NCI-H1048 (cell line): ENCODE results near the gene SSBP2.
"Not testable (repeated sequence)": the region's sequence is repeated elsewhere in the genome, so short reads cannot be mapped to it uniquely, and the experiment has no call there.

Experiments used
- DNase-seq: peaks from one replicate; lab custom pipeline; 2025; lab: John Stamatoyannopoulos, UW

SSBP2 gene

DNA sequence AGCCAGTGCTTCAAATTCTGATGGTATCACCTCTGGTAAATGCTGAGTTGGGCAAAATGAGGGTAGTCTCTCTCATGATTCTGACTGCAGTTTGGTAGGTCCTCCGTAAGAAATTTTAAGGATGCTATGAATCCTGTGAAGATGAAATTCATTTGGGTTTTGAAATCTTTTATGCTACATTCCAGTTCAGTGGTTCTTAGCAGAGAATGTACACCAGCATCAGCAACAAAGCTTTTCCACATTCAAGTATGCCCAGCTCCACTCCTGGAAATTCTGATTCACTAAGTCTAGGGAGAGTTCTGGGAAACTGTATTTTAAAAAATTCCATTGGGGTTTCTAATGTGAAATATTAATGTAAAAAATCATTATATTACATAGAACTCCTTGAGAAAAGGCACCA lies 323.3 kb downstream of the SSBP2 start:
- no peak for DNase-seq

DNA sequence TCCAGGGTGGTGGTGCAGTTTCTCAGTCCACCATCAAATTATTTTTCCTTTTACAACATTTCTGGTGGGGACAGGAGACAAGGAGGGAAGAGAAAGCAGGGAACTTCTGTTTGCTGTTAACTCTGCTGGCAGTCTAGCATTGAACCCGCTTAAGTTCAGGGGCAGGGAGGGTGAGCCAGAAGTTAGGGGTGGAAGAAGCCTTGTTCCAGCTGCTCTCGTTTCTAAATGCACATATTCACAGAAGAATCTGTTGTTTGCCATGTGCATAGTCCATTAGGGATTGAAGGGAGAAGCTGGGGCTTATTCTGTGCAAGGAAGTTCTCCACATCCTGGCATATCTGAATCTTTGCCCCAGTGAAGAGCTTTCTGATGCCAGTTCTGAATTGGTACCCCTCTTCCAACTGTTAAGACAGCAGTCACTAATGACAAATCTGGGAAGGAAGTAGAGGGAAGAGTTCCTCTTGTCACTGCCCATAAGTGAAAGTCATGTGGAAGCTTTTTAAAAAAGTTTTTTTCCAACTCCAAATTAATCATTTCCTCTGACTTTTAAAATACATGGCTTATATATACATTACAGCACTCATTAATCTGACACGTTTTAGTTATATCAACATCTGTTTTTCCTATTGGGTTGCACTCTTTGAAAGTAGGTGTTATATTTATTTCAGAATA lies 324.4 kb downstream of the SSBP2 start:
- no peak for DNase-seq

DNA sequence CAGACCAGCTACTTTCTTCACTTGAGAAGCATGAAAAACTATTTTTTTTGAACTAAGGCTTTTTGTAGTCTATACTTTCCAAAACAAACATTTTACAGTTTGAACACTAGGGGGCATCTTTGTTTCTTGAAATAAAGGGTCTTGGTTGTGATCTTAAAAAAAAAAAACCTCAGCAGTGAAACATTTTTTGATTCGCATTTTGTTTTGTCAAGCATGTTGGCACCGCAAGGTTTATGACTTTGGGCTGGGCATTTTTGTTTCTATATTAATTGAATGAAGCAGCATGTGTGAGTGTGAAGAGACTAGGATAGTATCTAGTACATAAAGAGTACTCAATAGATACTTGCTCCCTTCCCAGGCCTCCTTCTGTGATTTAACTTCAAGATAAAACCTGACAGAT lies 325.3 kb downstream of the SSBP2 start:
- no peak for DNase-seq

DNA sequence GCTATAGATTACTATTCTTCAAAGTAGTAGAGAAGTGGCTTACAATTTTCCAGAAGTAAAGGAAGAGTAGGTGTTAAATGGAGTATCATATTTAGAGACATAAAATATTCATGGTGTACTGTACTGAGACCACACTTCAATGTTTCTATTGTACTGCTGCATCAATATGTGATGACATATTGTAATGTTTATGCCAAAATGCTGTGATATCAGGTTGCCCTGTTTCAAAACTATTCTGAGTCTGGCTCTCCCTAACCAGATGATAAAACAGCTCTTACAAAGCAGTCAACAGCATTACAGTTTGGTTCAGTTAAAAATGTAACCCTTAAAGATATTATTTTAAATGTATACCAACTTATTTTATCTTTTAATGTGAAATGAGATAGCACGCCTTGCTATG lies 326.2 kb downstream of the SSBP2 start:
- no peak for DNase-seq

DNA sequence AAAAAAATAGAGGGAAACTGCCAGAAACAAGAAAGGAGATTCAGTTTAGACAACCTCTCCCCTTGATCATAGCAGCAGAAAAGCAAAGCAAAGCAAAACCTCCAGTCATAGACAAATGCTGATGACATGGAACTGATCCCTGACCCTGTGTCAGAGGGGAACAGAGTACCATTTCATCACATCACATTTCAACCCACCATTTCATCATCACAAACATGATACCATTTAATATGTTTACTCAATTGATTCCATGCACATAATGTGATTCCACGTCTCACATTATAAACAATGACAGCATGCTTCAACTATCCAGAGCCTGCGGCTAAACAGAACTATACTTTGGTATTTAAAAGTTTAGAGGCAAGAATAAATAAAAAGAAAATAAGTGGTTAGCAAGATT lies 328.2 kb downstream of the SSBP2 start:
- no peak for DNase-seq

DNA sequence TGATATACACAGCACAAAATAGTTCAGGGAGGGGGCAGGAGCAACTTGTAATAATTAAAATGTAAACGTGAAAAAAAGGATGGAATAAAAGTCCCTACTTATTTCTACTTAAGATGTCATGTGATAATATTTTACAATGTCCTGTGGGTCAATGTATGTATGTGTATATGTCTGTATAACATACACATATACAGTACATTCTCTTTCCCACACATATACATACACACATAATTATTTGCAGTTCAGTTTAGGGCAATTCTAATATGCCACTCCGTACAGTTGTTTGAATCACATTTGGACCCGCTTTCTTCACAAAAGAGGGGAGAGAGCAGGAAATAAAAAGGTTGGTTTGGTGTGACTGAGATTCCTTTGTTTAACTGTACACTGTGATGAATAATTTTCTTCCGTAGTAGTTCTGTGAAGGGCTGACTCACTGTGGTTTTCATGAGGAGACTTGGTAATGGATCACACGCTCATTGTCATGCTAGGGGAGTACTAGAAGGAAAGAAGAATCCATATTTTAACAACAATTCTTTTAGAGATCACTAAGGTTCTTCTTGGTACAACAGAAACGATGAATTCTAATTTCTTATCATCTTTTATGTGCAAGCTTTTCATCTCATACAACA lies 330.7 kb downstream of the SSBP2 start:
- no peak for DNase-seq

DNA sequence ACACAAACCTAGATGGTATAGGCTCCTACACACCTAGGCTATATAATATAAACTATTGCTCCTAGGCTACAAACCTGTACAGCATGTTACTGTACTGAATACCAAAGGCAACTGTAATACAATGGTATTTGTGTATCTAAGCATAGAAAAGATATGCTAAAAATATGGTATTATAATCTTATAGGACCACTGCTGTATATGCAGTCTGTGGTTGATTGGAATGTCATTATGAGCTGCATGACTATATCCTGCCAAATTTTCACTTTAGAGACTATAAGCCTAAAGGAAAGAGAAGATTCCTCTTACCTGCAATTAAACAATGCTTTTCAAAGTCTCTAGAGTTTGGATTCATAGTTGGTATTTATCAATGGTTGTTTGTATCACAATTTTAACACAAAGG lies 332.3 kb downstream of the SSBP2 start:
- no peak for DNase-seq

DNA sequence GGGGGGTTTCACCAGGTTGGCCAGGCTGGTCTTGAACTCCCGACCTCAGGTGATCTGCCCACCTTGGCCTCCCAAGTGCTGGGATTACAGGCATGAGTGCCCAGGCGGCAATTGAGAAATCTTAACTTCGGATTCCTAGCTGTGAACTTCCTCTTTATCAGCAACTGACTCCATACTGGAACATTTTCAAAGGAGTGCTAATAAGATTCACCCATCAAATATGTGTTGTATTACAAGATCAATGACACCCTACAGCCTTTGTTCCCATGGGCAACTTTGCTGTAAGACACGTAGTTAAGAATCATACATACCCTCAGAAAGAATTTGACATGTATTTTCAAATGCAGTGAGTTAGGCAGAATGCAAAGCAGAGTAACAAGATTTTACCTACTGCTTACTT lies 333.8 kb downstream of the SSBP2 start:
- DNase-seq: no peak

DNA sequence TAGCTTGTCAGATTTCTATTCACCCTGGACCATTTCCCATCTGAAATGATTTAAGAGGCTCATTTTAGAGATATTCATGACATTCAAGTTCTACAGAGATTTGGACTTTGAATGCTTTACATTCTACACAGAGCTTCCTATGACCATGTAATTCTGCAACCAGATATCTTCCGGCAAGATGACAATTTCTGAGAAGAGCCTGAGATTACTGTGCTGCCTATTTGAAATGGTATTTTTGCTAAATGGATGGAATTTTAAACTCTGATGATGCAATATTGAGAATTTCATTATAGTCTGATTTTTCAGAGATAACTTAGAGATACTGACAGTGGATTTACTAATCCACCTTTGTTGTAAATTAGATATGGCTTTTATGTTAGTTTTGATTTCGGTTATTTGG lies 341.0 kb downstream of the SSBP2 start:
- DNase-seq: no peak

DNA sequence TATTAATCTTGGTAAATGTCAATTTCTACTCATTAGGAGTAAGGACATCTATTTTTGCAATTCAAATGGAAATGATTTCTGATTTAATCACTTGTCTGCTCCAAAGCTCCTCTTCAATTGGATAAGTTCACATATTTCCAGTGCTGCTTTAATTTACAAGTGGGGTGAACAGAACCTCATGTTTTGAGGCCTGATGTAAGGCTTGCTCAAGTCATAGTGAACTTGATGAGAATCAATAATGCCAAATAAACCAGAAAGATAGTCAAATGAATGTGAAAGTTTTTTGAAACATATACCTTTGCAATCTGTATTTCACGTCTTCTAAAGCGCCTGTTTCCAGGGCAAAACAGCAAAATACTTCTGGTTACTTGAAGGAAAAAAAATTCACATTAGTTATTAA lies 341.5 kb downstream of the SSBP2 start:
- DNase-seq: no peak

DNA sequence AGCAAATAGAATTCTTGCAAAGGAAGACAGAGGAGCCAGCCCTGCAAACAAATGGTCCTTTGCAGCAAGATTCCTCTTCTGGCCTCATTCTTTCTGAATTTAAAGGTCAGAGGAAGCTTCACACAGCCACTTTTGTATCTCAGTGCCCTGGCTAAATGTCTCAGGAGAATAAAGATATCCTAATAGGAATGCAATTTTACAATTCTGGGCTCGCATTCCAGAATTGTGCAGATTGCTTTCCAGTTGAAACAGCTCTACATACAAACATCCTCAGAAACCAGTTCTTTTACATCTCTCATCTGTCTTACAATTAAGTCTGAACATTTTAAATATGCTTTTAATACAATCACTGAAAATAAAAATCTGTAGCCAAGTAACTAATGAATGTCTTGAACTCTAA lies 342.4 kb downstream of the SSBP2 start:
- no peak for DNase-seq

DNA sequence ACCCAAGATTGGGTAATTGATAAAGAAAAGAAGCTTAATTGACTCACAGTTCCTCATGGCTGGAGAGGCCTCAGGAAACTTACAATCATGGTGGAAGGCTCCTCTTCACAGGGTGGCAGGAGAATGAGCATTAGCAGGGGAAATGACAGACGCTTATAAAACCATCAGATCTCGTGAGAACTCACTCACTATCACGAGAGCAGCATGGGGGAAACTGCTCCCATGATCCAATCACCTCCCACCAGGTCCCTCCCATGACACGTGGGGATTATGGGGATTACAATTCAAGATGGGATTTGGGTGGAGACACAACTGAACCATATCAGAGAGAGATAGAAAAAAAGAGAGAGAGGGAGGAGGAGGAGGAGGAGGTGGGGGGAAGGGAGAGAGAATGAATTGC lies 343.1 kb downstream of the SSBP2 start:
- DNase-seq: not testable (repeated sequence)

DNA sequence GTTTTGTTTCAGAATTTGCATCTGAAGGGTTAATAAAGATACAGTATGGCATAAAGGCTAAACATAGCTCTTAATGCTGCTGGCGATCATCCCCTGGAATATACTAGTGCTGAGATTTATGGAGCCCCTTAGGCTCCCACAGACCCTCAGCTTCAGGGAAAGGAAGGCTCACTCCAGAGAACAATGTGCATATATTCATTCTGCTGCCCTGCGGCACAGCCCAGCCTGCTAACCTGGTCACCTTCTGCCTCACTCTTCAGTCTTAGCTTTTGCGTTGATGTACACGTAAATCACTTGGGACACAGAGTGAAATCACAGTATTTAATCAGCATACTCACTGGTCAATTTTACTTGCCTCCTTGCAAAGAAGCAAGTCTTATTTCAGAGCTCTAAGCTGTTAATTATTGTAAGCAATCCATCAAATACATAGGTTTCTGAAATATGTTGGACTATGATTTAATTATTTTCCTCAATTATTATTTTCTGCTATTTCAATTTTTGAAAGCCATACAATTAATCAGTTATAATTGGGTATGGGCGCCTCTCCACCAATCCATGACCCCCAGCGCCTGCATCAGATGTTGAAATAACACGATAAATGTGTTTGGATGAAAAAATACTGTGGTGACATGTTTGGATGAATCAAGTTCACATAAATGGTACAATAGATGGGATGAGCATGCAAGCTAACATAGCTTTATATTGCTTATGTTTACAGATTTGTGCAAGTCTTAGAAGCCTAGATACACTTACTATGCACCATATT lies 345.6 kb downstream of the SSBP2 start:
- DNase-seq: no peak

DNA sequence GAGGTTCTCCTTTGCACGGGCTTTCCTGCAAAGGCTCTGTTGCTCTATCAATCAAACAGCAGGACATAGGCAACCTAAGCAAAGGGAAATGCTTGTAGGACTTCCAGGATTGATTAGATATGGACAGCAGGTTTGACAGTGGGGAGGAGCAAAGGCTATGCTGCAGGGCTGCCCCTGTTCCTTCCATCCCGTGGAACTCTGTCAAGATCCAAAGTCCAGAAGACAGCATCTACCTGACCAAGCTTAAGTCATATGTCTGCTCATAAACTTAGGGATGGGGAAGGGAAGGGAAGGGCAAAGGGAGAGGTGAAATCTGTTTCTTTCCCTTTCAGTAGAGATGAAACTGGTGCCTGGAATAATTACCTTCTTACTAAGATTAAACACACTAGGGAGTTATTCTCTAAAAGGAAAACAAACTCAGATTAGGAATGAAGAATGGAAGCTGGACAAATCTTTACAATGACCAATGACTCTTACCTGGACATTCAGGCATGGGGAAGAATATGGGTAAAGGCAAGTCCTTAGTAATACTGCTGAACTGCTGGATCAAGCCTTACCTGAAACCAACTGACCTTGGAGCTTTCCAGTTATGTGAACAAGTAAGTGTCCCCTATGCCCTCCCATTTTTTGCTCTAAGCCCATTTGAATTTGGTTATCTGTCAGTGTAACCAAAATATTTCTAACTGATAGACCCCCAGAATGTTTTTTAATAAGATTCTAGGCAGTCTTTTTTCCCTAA lies 348.5 kb downstream of the SSBP2 start:
- DNase-seq: no peak

DNA sequence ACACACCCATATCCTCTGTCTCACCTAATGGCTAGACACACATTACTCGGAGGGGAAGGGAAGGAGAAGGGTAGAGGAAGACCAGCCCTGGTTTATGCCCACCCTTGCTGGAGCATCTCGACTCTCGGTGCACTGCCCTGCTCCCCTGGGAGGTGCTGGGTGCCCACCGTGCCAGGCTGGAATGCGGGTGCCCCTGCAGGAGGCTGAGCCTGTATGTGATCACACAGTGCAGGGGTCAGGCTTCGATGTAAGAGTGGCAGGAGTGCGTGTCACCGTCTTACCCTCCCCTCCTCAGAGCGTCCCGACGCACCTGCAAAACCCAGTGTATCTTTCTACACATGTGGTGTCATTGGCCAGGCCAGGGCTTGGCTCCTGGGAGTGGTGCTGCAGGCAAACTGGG lies 349.6 kb downstream of the SSBP2 start:
- DNase-seq: no peak

DNA sequence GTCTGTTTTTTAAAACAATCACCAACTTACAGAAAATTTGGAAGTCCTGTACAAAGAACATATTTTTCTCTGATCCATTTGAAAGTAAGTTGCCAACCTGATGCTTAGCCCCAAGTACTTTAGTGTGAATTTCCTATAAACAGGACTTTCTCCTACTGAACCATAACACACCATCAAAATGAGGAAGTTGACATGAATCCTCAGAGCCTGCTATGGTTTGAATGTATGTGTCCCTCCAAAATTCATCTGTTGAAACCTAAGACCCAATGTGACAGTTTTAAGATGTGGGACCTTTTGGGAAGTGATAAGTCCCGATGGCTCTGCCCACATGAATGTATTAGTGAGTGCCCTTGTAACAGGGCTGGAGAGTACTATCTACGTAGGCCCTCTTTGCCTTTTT lies 350.5 kb downstream of the SSBP2 start:
- no peak for DNase-seq

DNA sequence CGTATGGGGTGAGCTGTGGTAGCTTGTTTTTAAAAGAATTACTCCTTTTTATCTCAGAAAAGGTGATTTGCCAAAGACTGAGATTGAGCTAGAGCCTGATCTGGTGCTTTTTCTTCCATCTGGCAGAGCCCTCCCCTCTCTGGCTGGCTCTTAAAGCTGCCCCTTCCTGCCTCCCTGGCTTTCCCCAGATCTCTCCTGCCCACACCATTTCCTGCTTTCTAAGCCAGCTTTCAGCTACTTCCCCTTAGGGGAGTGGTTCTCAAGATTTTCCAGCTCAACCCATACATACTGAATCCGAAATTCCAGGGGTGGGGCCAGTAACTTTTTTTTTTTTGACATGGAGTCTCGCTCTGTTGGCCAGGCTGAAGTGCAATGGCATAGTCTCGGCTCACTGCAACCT lies 352.2 kb downstream of the SSBP2 start:
- DNase-seq: no peak

DNA sequence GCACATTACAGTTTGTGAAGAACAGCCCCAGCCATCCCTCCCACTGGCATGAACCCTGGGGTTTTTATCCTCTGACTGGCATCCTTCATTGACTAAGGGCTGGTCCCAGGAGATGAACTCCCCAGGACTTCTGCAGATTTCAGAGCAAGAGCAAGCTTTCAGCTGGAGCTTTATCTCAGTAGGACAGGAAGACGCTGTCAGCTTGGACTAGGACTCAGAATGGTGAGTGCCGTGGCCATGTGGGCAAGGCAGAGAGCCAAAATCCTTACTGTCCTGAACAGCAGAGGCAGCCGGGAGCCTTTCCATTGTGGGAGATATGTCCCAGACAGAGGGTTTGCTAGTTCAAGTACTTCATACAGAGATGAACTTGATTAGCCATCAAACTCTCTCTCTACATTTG lies 353.7 kb downstream of the SSBP2 start:
- no peak for DNase-seq

DNA sequence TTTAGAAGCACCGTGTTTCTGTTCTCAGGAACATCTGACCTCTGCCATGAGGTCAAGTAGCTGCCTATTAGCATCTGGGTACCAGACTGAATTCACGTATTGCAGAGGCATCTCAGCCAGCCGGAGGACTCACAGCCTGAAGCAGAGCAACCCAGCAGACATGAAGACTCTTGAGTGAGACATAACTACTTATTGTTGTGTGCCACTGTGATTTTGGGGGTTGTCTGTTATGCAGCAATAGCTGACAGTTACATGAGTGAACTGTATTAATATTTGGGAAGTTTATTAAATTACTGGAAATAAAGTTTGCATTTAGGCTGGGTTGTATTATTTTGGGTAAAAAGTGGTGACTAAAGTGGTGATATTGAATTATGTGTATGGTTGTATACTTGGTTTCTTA lies 355.6 kb downstream of the SSBP2 start:
- DNase-seq: no peak

DNA sequence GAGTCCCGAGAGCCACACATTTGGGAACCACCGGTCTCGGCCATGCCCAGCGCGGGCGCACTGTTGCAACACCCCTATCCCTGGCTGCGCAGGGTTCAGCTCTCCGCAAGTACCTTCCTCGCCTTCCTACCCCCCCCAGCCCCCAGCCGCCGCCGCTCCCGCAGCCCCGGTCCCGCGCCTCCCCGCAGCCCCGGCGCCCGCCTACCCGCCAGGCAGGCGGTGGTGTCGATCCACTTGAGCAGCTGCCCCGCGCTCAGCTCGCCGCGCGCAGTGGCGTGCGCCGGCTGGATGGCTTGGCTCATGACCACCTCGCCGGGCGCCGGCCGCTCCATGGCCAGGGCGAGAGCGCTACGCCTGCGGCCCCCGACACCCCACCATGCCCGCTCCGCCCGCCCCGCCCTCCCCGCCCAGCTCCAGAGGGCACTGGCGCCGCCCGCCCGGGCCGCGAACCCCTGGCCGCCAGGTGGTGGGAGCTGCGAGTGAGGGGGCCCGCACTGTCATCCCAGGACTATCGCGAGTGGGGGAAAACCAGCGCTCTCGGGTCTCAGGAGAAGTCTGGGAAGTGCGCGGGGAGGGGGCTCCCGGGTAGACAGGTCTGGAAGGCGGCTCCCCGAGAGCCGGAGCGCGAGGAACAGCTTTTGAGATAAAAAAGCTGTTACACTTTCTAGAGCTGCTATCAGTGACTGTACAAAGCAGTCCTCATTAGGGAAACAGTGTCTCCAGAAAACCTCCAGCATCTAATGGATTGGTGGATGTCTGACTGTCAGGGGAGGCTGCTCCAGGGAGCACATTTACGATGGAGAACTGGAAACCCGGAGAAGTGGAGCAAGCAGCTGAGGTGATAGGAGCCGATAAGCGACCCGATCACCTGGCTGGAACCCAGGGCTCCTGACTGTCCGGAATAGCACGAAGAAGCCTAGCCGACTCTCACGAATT lies 356.8 kb downstream of the SSBP2 start, which contains the start of gene ACOT12:
Gene ACOT12, minus strand, starts transcription at position 352 of the 936 bp plus-strand sequence. Its CDS starts 20 bp downstream, at position 332.
- DNase-seq: no peak

DNA sequence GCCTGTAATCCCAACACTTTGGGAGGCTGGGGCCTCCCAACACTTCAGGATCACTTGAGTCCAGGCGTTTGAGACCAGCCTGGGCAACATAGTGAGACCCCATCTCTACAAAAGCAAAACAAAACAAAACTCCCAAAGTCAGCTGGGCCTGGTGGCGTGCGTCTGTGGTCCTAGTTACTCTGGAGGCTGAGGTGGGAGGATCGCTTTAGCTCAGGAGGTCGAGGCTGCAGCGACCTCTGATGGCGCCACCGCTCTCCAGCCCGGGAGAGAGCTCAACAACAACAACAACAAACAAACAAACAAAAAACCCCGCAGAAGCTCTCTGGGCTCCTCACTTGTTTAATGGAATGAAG lies 357.5 kb downstream of the SSBP2 start:
- no peak for DNase-seq

DNA sequence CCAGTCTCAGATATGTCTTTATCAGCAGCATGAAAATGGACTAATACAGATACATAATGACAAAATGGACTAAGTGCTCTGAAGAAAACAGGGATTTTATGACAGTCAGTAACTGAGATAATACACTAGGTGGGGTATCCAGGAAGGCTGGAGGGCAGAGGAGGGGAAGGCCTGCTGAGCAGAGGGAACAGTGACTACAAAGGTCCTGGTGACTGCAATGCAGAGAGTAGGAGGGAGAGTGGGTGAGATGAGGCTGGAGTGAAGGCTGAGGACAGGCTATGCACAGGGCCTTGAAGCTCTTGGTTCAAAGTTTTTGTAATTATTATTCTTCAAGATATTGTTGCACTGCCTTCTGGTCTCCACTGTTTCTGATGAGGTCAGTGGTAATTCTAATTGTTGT lies 361.9 kb downstream of the SSBP2 start:
- DNase-seq: no peak
